GM12873 (cell line): ENCODE data around the gene CCDC89.

Source experiments
- TF ChIP-seq, protein P1 (sequence below): IDR thresholded peaks from 2 replicates; pipeline ENCODE4 v1.5.1; 2012; ENCODE audit warnings: low read depth, mild to moderate bottlenecking, moderate library complexity, low read length, control low read depth; ENCODE audit not compliant: insufficient read depth; ENCODE audit errors: missing control alignments

Gene CCDC89

DNA sequence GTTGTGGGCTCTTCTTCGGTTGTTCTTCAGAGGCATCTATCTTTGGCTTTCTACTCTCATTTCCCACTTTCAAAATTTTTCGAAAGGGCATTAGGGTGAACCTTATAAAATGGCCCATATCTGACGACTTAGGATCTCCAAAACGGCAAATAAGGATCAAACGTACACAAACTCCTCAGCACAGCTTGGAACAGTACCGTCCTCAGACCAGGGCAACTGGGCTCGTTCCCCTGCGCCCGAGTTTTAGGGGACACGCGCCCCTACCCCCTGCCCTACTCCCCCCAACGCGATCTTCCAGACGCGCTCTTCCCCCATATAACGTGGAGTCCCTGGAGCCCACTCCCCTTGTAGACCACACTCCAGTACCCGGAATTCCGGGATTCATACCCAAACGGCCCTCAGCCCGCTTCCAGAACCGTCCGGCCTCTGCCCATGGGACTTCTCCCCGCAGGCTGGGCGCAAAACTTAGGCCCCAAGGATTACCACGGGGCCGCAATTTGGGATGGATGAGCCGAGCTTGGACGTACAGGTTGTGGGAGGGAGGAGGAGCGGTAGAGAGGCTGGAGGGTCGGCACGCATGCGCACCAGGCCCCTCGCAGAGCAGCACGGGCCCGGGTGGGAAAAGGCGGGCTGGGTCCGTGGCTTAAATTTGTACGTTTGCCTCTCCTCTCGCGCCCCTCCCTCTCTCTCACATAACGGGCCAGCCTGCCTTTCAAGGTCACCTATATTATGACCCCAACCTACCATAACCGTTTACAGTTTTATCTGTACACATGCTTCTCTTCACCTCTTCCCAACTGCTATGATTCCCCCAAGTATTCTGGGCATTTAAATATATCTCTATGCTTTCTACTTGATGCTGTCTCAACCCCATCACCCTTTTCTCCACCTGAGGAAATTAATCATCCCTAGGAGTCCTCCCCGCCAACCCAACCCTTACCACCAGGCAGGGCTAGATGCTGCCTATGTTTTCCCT, 3.4 kb downstream of the CCDC89 start:
- TF ChIP-seq, protein P1, sequence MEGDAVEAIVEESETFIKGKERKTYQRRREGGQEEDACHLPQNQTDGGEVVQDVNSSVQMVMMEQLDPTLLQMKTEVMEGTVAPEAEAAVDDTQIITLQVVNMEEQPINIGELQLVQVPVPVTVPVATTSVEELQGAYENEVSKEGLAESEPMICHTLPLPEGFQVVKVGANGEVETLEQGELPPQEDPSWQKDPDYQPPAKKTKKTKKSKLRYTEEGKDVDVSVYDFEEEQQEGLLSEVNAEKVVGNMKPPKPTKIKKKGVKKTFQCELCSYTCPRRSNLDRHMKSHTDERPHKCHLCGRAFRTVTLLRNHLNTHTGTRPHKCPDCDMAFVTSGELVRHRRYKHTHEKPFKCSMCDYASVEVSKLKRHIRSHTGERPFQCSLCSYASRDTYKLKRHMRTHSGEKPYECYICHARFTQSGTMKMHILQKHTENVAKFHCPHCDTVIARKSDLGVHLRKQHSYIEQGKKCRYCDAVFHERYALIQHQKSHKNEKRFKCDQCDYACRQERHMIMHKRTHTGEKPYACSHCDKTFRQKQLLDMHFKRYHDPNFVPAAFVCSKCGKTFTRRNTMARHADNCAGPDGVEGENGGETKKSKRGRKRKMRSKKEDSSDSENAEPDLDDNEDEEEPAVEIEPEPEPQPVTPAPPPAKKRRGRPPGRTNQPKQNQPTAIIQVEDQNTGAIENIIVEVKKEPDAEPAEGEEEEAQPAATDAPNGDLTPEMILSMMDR: no peak

DNA sequence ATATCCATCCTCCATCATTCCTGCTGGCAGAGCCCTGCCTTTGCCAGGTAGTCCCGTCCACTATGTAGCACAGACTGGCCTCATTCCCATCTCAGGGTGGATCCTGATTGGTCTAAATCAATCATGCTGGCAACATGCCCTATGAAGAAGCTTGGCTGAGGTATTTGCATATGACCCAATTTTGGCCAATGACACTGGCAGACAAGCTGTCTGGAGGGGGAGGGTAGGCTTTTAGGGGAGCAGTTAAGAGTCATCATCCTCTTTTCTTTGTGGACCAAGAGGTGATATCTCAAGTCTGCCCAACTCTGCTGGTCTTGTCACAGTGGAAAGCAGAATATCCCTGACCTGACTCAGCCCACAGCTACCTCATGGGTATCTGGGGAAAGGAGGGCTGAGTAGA, 5.1 kb downstream of the CCDC89 start:
- TF ChIP-seq, protein P1: no peak

DNA sequence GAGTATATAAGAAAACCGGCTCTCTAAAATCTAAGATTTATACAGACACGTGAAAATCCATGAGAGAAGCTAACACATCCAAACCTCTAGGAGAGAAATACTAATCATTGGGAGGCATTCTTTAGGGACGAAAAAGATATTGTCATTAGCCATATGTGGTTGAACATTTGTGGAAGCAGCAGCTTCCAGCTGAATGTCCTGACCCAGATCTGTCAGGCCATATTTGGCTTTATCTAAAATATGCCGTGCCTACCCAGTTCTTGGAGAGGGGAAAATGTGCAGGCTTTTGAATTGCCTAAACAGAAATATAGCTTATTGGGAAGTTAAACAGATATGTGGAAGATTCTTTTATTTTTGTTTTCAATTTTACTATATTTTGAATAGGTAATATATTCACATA, 6.4 kb downstream of the CCDC89 start:
- TF ChIP-seq, protein P1: no peak

DNA sequence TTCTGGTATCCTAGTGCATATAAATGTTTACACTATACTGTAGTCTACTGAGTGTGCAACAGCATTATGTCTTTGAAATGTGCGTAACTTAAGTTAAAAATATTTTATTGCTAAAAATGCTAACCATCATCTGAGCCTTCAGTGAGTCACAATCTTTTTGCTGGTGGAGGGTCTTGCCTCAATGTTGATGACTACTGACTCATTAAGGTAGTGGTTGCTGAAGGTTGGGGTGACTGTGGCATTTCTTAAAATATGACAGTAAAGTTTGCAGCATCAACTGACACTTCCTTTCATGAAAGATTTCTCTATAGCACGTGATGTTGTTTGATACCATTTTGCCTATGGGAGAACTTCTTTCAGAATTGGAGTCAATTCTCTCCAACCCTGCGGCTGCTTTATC, 12.6 kb downstream of the CCDC89 start:
- TF ChIP-seq, protein P1: no peak

DNA sequence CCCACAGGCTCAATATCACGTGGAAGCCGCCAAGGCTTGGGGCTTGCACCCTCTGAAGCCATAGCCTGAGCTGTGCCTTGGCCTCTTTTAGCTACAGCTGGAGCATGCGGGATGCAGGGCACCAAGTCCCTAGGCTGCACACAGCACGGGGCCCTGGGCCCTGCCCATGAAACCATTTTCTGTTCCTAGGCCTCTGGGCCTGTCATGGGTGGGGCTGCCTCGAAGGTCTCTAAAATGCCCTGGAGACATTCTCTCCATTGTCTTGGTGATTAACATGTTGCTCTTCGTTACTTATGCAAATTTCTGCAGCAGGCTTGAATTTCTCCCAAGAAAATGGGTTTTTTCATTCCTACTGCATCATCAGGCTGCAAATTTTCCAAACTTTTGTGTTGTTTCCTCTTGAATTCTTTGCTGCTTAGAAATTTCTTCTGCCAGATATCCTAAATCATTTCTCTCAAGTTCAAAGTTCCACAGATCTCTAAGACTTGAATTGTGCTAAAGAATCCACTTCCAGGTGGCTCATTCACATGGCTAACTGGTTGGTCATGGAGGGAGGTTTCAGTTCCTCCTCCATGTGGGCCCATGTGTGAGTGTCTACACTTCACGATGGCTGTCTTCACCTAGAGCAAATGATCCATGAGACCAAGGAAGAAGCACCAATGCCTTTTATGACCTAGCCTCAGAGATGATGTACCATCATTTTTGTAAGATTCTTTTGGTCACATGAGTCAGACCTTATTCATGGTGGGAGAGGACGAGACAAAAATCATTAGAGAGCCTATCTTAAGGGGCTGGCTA, 13.7 kb downstream of the CCDC89 start:
- TF ChIP-seq, protein P1: no peak

DNA sequence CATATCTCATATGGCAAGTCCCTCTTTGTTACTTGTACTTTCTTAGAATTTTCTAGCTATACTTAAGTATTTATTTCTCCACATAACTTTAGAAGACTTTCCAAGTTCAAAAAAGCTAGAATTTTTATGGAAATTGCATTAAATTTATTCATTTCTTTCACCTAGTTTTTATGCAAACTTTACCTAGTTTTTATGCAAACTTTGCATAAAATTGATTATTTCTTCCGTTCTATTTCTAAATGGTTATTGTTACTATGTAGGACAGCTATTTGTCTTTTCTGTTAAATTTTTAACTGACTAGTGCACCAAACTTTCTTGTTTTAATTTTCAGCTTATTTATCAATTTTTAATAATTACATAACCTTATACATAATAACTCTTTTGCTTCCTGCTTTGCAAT, 17.8 kb downstream of the CCDC89 start:
- TF ChIP-seq, protein P1: no peak

DNA sequence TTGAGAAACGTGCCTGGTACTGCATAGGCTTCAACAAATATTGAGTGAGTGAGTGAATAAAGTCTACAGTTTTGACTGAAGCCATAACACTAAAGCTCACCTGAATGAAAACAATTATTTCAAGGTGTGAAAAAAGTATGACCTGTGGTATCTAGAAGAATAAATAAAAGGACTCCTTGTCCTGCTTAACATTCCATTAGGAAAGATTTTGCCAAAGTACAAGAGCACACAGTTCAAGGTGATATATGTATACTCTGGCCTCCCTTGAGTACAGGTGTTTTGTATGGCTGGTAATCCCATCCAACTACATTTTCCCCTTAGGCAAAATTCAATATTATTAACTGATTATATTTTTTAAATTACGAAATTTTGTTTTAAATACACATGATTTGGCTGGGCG, 19.3 kb downstream of the CCDC89 start:
- TF ChIP-seq, protein P1: no peak
